Activated CD4-positive, alpha-beta T cell treated with anti-CD3 and anti-CD28 coated beads, Interleukin-2, amount 50 U/mL, for 4 hours (primary cell): ENCODE results near the gene FANCG.

Experiments
- DNase-seq, 2 experiments: peaks; one replicate each; pipeline ENCODE4 v3.0.0-alpha.2; 2020

FANCG gene

GRCh38 chr9:35079426-35080341 is at the start of gene FANCG:
Gene FANCG, minus strand, starts transcription at chr9:35079942. Its CDS starts 418 bp downstream, at chr9:35079524.
- DNase-seq = peak; percentile 69 to 73

GRCh38 chr9:35116898-35117551 is 37.3 kb upstream of the FANCG start:
- DNase-seq = peak; percentile 83

DNA sequence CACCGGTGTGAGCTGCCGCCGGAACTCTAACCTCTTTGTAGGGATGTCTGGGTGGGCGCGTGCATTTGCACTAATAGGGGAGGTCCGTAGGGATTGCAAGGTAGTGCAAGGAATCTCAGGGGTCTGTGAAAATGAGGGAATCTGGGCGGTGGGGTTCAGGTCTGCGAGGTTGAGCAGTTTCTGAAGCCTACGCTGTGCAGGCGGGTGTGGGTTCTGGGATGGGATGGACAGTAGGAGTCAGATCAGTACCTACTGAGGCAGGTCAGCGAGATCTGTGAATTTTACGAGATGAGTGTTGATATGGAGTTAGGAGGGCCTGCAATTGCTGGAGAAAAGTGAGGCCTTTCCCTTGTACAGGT is 36.8 kb upstream of the FANCG start:
- DNase-seq = no peak

DNA sequence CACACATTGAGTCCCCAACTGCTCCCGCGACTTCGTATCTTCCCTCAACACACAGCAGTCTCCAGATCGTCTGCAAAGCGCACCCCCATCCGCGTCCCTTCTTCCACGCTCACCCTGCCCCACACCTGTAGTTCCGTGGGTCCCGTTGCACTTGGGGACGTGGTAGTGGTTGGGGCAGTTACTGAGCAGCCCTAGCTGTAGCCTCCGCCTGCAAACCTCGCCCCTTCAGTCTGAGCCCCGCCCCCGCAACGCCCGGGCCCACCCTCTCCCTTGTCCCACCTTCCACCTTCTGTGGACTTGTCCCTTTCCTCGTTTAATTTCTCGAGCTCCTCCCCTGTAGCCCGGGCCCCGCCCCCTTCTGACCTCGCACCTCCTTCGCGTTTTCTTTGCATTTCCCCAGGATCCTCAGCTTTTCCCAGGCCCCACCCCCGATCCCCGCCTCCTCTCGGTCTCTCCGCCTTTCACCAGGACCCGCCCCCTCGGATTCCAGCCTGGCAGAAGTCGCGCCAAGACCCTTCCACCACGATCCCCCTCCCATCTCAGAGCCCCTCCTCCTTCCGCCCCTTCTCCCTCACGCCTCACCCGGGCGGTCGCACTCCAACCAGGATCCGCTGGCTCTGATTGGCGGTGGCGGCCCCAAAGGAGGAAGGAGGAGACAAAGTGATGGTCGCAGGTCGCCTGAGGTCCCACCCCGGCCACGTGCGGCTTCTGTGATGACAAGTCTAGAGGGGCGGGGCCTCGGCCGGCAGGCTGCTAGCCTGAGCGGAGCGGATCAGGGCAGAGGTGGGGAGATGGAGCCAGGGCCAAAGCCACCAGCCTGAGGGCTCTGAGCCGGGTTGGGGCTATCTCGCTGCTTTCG is 36.2 kb upstream of the FANCG start, which contains the start of gene ATOSB:
TSS of gene ATOSB (minus strand) at position 183 of the 859 bp plus-strand sequence. CDS start 7,588 bp downstream, outside the sequence.
- DNase-seq = peak; percentile 88 to 89

DNA sequence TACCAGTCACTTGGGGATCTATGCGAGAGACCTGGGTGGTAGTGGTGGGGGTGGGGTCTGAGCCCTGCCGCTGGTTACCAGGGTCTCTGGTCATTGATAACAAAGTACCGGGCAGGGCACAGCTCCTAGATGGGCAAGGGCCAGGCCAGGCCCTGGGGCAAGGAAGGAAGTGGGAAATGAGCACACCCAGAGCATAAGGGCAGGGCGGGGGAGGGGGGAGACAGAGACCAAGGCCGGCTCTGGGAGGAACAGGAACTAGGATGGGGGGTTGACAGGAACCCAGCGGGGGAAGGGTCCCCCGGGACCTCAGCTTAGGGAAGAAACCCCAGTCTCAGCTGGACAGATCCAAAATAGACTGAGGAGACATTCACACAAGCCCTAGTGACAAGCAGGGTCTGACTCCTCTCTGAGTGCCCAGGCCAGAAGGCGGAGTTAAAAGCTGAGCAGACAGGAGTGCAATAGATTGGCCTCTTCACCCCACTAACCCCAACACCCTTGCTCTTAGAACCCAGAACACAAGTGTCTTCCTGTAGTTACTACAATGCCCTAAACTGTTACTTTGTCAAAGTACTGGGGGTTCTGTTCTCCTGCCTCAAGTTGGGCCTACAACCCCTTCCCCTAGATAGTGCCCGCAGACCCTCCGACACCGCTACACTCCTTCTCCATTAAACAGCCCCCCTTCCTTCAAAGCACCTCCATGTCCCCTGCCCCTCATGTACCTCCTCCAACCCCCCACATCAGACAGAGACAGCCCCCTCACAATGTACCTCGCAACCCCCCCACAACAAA is 35.3 kb upstream of the FANCG start:
- DNase-seq = no peak

- DNase-seq = peak; percentile 55 to 61
Measured at GRCh38 chr9:35114113-35114839, 34.5 kb upstream of the FANCG start.

DNA sequence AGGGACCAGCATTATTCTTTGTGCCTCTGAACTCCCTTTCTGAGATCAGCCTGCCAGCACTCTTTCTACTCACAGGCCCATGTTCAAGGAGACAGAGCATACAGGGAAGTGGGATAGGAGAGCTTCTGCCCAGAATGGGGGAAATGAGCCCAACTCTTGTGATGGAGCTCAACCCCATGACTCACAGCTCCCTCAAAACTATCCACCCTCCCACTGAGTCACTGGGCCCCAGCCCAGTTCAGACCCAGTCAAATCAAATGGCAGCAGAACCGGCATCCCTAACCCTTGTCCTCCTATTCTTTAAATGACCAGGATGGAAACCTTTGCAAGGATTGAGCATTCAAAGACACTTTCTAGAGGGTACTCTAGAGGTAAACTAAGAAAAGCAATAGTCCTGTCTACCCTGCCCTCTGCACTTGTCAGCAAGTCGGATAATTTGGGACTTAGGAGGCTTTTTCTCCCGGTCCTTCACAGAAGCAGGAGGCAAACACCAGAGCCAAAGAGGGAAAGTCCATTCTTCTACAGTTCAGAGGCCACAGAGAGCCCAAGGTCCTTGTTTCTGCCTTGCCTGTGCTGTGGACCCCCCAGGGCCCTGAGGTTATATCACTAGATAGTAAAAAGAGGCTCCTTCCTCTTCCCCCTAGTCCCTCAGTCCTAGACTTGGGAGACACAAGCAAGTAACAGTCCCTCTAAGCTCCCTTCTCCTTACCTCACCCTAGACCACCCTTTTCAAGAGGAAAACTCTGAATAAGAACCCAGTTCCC is 32.7 kb upstream of the FANCG start:
- DNase-seq = peak in 1 of 2 experiments; percentile 20

DNA sequence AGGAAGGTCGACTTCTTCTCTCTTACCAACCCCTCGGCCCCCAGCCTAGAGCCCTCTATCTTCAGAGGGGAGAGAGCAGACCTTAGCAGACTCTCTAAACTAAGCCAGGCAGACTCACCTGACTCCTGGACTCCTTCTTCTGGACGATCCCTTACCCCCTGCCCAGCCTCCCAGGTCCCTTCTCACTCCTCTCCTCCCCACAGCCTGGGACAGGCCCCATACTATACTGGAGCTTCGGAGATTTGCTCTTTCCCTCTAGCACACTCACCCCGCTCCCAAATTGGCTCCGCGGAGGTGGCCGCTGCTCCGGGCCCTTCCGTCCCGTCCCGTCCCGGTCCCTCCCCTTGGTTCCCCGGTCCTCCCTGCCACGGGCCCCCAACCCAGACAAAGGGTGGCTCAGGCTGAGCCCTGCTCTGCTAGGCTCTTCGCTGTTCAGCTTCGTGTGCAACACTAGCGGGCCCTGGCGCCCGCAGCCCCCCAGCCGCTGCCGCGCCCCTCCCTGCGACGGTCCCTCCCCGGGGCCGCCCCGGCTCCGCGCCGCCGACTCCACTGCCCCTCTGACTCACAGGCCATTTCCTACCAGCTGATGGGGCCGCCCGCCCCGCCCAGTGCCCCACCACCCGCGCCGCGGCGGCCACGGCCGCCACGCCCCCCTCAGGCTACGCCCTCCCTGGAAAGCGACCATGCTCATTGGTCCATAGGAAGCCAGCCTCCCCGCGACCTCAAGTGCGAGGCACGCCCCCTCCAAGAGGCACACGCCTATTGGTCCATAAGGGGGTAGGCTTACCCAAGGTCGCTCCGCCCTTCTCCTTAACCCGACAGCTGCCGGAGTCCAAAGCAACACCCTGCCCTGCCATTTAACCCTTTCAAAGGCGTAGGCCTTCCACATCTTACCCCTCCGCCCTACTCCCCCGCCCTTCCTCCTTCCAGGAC is 31.5 kb upstream of the FANCG start:
- peak; percentile 95 for DNase-seq

- DNase-seq = no peak
Measured at GRCh38 chr9:35110327-35110761, 30.6 kb upstream of the FANCG start.

- no peak for DNase-seq
Measured at GRCh38 chr9:35108946-35109575, 29.3 kb upstream of the FANCG start.

GRCh38 chr9:35108461-35108860 is 28.7 kb upstream of the FANCG start:
- DNase-seq = no peak

- DNase-seq = no peak
Measured at GRCh38 chr9:35107297-35108290, 27.9 kb upstream of the FANCG start.

- no peak for DNase-seq
Measured at GRCh38 chr9:35106343-35106730, 26.6 kb upstream of the FANCG start.

- DNase-seq = no peak
Measured at GRCh38 chr9:35105571-35106342, 26.0 kb upstream of the FANCG start.

DNA sequence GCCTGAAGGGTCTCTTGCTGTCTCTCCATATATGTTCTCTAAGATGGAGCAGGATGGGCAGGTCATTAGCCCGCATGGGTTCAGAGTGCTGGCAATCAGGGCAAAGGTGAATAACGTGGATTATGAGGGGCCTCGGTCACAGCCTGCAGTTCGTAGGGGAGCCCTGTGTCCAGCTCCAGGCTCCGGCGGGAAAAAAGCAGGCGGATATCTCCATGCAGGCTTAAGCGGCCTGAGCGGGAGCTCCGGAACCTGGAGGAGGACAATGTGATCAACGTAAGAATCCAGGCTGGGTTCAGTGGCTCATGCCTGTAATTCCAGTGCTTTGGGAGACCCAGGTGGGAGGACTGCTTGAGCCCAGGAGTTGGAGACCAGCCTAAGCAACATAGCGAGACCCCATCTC is 25.4 kb upstream of the FANCG start:
- DNase-seq = no peak

- no peak for DNase-seq
Measured at GRCh38 chr9:35104586-35104985, 24.8 kb upstream of the FANCG start.

- DNase-seq = no peak
Measured at GRCh38 chr9:35103660-35104191, 24.0 kb upstream of the FANCG start.
